HepG2 (cell line): ENCODE data around the gene CLDN19. TPM values are rescaled to one million over a fixed set of nuclear protein-coding genes. Genes with fewer than 3 reads are reported as not detected.
A peak's percentile ranks its signal among the peaks of the same experiment; 100 is the strongest.

Experiments
- ARID3A ChIP-seq: IDR thresholded peaks from 2 replicates; pipeline ENCODE4 v1.6.1; 2012; ENCODE audit warnings: low read depth, low read length, improper control_type of control experiment
- GABPB1 ChIP-seq: IDR thresholded peaks from 2 replicates; pipeline ENCODE4 v1.6.1; 2016; ENCODE audit warnings: mild to moderate bottlenecking, missing genetic modification reagents, moderate library complexity, missing compliant biosample characterization
- HDAC2 ChIP-seq: sonication (generic); formaldehyde crosslinking; IDR thresholded peaks from 2 replicates; pipeline ENCODE4 v1.4.0; 2020; ENCODE audit warnings: missing genetic modification reagents
- KDM2A ChIP-seq: sonication (generic); formaldehyde crosslinking; IDR thresholded peaks from 2 replicates; pipeline ENCODE4 v1.4.0; 2020; ENCODE audit warnings: low read depth, missing genetic modification reagents, borderline replicate concordance
- KDM5B ChIP-seq: sonication (generic); formaldehyde crosslinking; IDR thresholded peaks from 2 replicates; pipeline ENCODE4 v1.4.0; 2020; ENCODE audit warnings: missing genetic modification reagents, mild to moderate bottlenecking, borderline replicate concordance
- LBX2 ChIP-seq: sonication (generic); formaldehyde crosslinking; IDR thresholded peaks from 2 replicates; pipeline ENCODE4 v1.5.0; 2020; ENCODE audit warnings: missing genetic modification reagents, mild to moderate bottlenecking, borderline replicate concordance
- NCOR1 ChIP-seq: fragments of 200-600 bp; sonication (generic); IDR thresholded peaks from 2 replicates; pipeline ENCODE4 v1.7.0; 2017; ENCODE audit warnings: antibody characterized with exemption, low read length, borderline replicate concordance
- NFE2L2 ChIP-seq: fragments of 150-350 bp; IDR thresholded peaks from 2 replicates; pipeline ENCODE4 v1.6.1; 2014; ENCODE audit warnings: low read length
- PHF8 ChIP-seq: sonication (generic); formaldehyde crosslinking; IDR thresholded peaks from 2 replicates; pipeline ENCODE4 v1.5.0; 2020; ENCODE audit warnings: missing genetic modification reagents
- RBM22 ChIP-seq: fragments of 200-400 bp; formaldehyde crosslinking; optimal IDR thresholded peaks from 2 replicates; pipeline ENCODE3; 2017; ENCODE audit warnings: mild to moderate bottlenecking, low read length, moderate library complexity
- RFX5 ChIP-seq: IDR thresholded peaks from 2 replicates; pipeline ENCODE4 v1.6.1; 2011; ENCODE audit warnings: low read depth, low read length, improper control_type of control experiment
- SOX13 ChIP-seq, 3 experiments: fragments of 450-650 bp in 1 of 3; sonication (generic) in 1 of 3; formaldehyde crosslinking in 1 of 3; IDR thresholded peaks in 2 of 3; conservative IDR thresholded peaks in 1 of 3; 2 replicates each; pipeline versions ENCODE4 v1.5.0 to v1.6.1; 2016 to 2020; ENCODE audit warnings: antibody characterized with exemption in 1 of 3, mild to moderate bottlenecking in 1 of 3, missing compliant biosample characterization in 1 of 3, missing genetic modification reagents in 1 of 3, moderate library complexity in 1 of 3
- SRSF1 ChIP-seq: fragments of 200-400 bp; formaldehyde crosslinking; optimal IDR thresholded peaks from 2 replicates; pipeline ENCODE3; 2017; ENCODE audit warnings: mild to moderate bottlenecking, low read depth, low read length, moderate library complexity
- TRIM24 ChIP-seq: sonication (generic); formaldehyde crosslinking; IDR thresholded peaks from 2 replicates; pipeline ENCODE4 v1.8.0; 2022; ENCODE audit warnings: mild to moderate bottlenecking, missing genetic modification reagents
- ZBTB14 ChIP-seq: sonication (generic); formaldehyde crosslinking; IDR thresholded peaks from 2 replicates; pipeline ENCODE4 v1.4.0; 2020; ENCODE audit warnings: missing genetic modification reagents
- ZBTB44 ChIP-seq: sonication (generic); formaldehyde crosslinking; IDR thresholded peaks from 2 replicates; pipeline ENCODE4 v1.4.0; 2020; ENCODE audit warnings: missing genetic modification reagents
- ZNF17 ChIP-seq: sonication (generic); formaldehyde crosslinking; IDR thresholded peaks from 2 replicates; pipeline ENCODE4 v1.5.0; 2020; ENCODE audit warnings: mild to moderate bottlenecking, missing genetic modification reagents
- ZNF549 ChIP-seq: sonication (generic); formaldehyde crosslinking; IDR thresholded peaks from 2 replicates; pipeline ENCODE4 v1.5.0; 2020; ENCODE audit warnings: missing genetic modification reagents
- ZNF569 ChIP-seq: sonication (generic); formaldehyde crosslinking; IDR thresholded peaks from 2 replicates; pipeline ENCODE4 v1.5.0; 2020; ENCODE audit warnings: mild to moderate bottlenecking, missing genetic modification reagents, moderate library complexity, borderline replicate concordance
- ZNF660 ChIP-seq: sonication (generic); formaldehyde crosslinking; IDR thresholded peaks from 2 replicates; pipeline ENCODE4 v1.5.1; 2020; ENCODE audit warnings: mild to moderate bottlenecking, low read depth, missing genetic modification reagents, borderline replicate concordance
- ZNF724P ChIP-seq: sonication (generic); formaldehyde crosslinking; IDR thresholded peaks from 2 replicates; pipeline ENCODE4 v1.8.0; 2022; ENCODE audit warnings: missing genetic modification reagents, borderline replicate concordance
- polyA plus RNA-seq, 8 experiments: library from polyadenylated mRNA; depleted of rRNA in 3 of 8; stranded (reverse) in 7 of 8; unstranded in 1 of 8; fragments of >200 nt; fragmentation: Illumina TruSeq in 4 of 8; extraction: Trizol in 4 of 8; gene quantifications; 2 replicates each; pipeline versions ENCODE4 v1.2.1 to v1.2.3, GENCODE V29; 2011 to 2016; ENCODE audit warnings: low read depth in 4 of 8, missing spikeins in 1 of 8, mixed read lengths in 1 of 8; ENCODE audit not compliant: insufficient read depth in 1 of 8
- total RNA-seq, 5 experiments: library from RNA; depleted of rRNA; stranded (reverse); fragments of >200 nt; fragmentation: Illumina TruSeq; extraction: Trizol; gene quantifications; 2 replicates each; pipeline ENCODE4 v1.2.3, GENCODE V29; 2016; ENCODE audit warnings: low read depth in 1 of 5
- TF ChIP-seq, protein P1 (sequence below): sonication (generic); formaldehyde crosslinking; IDR thresholded peaks from 2 replicates; pipeline ENCODE4 v1.4.0; 2020; ENCODE audit warnings: mild to moderate bottlenecking, missing genetic modification reagents

The CLDN19 gene
- total and polyA plus RNA-seq, 2 of the 13 experiments (the other 11 are each of a cell fraction or from before 2014, with no cell fraction given): 5.0 to 7.6 TPM

GRCh38 chr1:42766741-42767509, 26.9 kb upstream of the CLDN19 start, which contains the start of the genes C1orf50 and P3H1 (continued):
- TF ChIP-seq NCOR1 (no peak), NFE2L2 (no peak), GABPB1 (CRISPR knock-in tag) (peak; percentile 85), LBX2 (CRISPR knock-in tag) (peak; percentile 46; the same call in 1 of the 2 replicates), SRSF1 (no peak), ZNF724P (CRISPR knock-in tag) (no peak), ARID3A (no peak), RFX5 (no peak), ZBTB44 (CRISPR knock-in tag) (no peak; the same call in 1 of the 2 replicates), ZNF17 (CRISPR knock-in tag) (no peak), HDAC2 (CRISPR knock-in tag) (no peak; the same call in 1 of the 2 replicates), PHF8 (CRISPR knock-in tag) (peak; percentile 91), ZNF549 (CRISPR knock-in tag) (no peak; the same call in 1 of the 2 replicates), ZNF660 (CRISPR knock-in tag) (no peak), RBM22 (no peak), TRIM24 (CRISPR knock-in tag) (no peak), KDM2A (CRISPR knock-in tag) (peak; percentile 84), ZBTB14 (CRISPR knock-in tag) (peak; percentile 46; the same call in 1 of the 2 replicates), ZNF569 (no peak; the same call in 1 of the 2 replicates), KDM5B (CRISPR knock-in tag) (peak; percentile 67; the same call in 1 of the 2 replicates), SOX13 (IDR thresholded peaks at IDR 0.05) (no peak), SOX13 (CRISPR knock-in tag; conservative IDR thresholded peaks at IDR 0.05 in 1 of 2, IDR thresholded peaks at IDR 0.05 in 1 of 2) (no peak; a peak in 1 of 4 replicates)
- TF ChIP-seq, protein P1, sequence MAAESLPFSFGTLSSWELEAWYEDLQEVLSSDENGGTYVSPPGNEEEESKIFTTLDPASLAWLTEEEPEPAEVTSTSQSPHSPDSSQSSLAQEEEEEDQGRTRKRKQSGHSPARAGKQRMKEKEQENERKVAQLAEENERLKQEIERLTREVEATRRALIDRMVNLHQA: no peak
